ENCODE results near the gene GNRH2.
A peak's percentile ranks its signal among the peaks of the same experiment; 100 is the strongest.
"Not testable (repeated sequence)": the region's sequence is repeated elsewhere in the genome, so short reads cannot be mapped to it uniquely, and the experiment has no call there.

Gene GNRH2

GRCh38 chr20:3051385-3052019 is 8.1 kb downstream of the GNRH2 start:
- H3K36me3 ChIP-seq (ENCODE audit: control insufficient read depth in 2 of 2, insufficient read depth in 2 of 2, low read length in 2 of 2), result peaks cover 13 to 23% of the 10 kb centered on the region in 2 donors
- no peaks in the 10 kb centered on the region for H3K27me3 ChIP-seq (ENCODE audit: control insufficient read depth in 2 of 2, insufficient read depth in 2 of 2, low read length in 2 of 2)
- H3K4me3 ChIP-seq (ENCODE audit: low read length in 2 of 2), result no peak overlapping the region
- no peak overlapping the region for H3K27ac ChIP-seq (ENCODE audit: low read depth in 2 of 2, low read length in 2 of 2)
- H3K4me1 ChIP-seq (ENCODE audit: control insufficient read depth in 2 of 2, insufficient read depth in 2 of 2, low read length in 2 of 2), result peaks cover 6% of the 10 kb centered on the region in 2 donors
- H3K9me3 ChIP-seq (ENCODE audit: control insufficient read depth in 2 of 2, low read length in 2 of 2), result no peaks in the 10 kb centered on the region
- H3K9ac ChIP-seq (ENCODE audit: low read depth in 1 of 2, low read length in 2 of 2), result no peak overlapping the region

GRCh38 chr20:3059489-3059888 is 16.1 kb downstream of the GNRH2 start:
- H3K9me3 ChIP-seq (ENCODE audit: control insufficient read depth in 2 of 2, low read length in 2 of 2), result no peaks in the 10 kb centered on the region
- no peak overlapping the region for H3K4me3 ChIP-seq (ENCODE audit: low read length in 2 of 2)
- H3K4me1 ChIP-seq (ENCODE audit: control insufficient read depth in 2 of 2, insufficient read depth in 2 of 2, low read length in 2 of 2), result no peaks in the 10 kb centered on the region
- no peaks in the 10 kb centered on the region for H3K36me3 ChIP-seq (ENCODE audit: control insufficient read depth in 2 of 2, insufficient read depth in 2 of 2, low read length in 2 of 2)
- no peaks in the 10 kb centered on the region for H3K27me3 ChIP-seq (ENCODE audit: control insufficient read depth in 2 of 2, insufficient read depth in 2 of 2, low read length in 2 of 2)
- no peak overlapping the region for H3K27ac ChIP-seq (ENCODE audit: low read depth in 2 of 2, low read length in 2 of 2)
- H3K9ac ChIP-seq (ENCODE audit: low read depth in 1 of 2, low read length in 2 of 2), result no peak overlapping the region

DNA sequence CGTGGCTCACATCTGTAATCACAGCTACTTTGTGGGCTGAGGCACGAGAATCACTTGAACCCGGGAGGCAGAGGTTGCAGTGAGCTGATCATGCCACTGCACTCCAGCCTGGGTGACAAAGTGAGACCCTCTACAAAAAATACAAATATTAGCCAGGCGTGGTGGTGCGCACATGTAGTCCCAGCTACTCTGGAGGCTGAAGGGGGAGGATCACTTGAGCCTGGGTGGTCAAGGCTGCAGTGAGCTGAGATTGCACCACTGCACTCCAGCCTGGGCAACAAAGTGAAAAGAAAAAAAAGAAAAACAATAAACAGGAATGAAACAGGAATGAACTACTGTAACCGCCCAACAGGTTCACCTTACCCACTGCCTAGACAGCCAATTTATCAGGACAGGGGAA is 20.7 kb downstream of the GNRH2 start:
- not testable (repeated sequence) for H3K27ac ChIP-seq (ENCODE audit: low read depth in 2 of 2, low read length in 2 of 2); H3K4me1 ChIP-seq (ENCODE audit: control insufficient read depth in 2 of 2, insufficient read depth in 2 of 2, low read length in 2 of 2); H3K4me3 ChIP-seq (ENCODE audit: low read length in 2 of 2); H3K9ac ChIP-seq (ENCODE audit: low read depth in 1 of 2, low read length in 2 of 2); H3K27me3 ChIP-seq (ENCODE audit: control insufficient read depth in 2 of 2, insufficient read depth in 2 of 2, low read length in 2 of 2); H3K9me3 ChIP-seq (ENCODE audit: control insufficient read depth in 2 of 2, low read length in 2 of 2); H3K36me3 ChIP-seq (ENCODE audit: control insufficient read depth in 2 of 2, insufficient read depth in 2 of 2, low read length in 2 of 2)

GRCh38 chr20:3067139-3068014 is 24.0 kb downstream of the GNRH2 start:
- H3K9ac ChIP-seq (ENCODE audit: low read depth in 1 of 2, low read length in 2 of 2), result no peak overlapping the region
- H3K27ac ChIP-seq (ENCODE audit: low read depth in 2 of 2, low read length in 2 of 2), result no peak overlapping the region

DNA sequence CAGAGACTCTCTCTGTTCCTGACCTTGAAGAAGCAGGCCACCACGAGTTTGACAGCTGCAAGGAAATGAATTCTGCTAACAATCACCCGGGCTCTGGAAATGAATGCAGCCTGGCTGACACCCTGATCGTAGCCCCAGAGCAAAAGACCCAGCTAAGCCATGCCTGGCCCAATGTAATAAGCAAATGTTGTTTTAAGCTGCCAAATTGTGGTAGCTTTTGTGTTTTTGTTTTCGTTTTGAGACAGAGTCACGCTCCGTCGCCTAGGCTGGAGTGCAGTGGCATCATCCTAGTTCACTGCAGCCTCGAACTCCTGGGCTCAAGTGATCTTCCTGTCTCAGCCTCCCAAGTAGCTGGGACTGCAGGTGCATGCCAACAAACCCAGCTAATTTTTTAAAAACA is 24.7 kb downstream of the GNRH2 start:
- Histone ChIP-seq H3K4me1 (ENCODE audit: control insufficient read depth in 2 of 2, insufficient read depth in 2 of 2, low read length in 2 of 2) (peaks cover 0 to 6% of the 10 kb centered on the region in 2 donors), H3K36me3 (ENCODE audit: control insufficient read depth in 2 of 2, insufficient read depth in 2 of 2, low read length in 2 of 2) (no peaks in the 10 kb centered on the region), H3K9me3 (ENCODE audit: control insufficient read depth in 2 of 2, low read length in 2 of 2) (no peaks in the 10 kb centered on the region), H3K4me3 (ENCODE audit: low read length in 2 of 2) (no peak overlapping the region), H3K9ac (ENCODE audit: low read depth in 1 of 2, low read length in 2 of 2) (no peak overlapping the region), H3K27ac (ENCODE audit: low read depth in 2 of 2, low read length in 2 of 2) (no peak overlapping the region), H3K27me3 (ENCODE audit: control insufficient read depth in 2 of 2, insufficient read depth in 2 of 2, low read length in 2 of 2) (peaks cover 0 to 18% of the 10 kb centered on the region in 2 donors)

More at GRCh38 chr20:3067139-3068014, 24.0 kb downstream of the GNRH2 start:
- no peak overlapping the region for H3K4me3 ChIP-seq (ENCODE audit: low read length in 2 of 2)
- H3K4me1 ChIP-seq (ENCODE audit: control insufficient read depth in 2 of 2, insufficient read depth in 2 of 2, low read length in 2 of 2), result peaks cover 0 to 5% of the 10 kb centered on the region in 2 donors
- H3K27me3 ChIP-seq (ENCODE audit: control insufficient read depth in 2 of 2, insufficient read depth in 2 of 2, low read length in 2 of 2), result peaks cover 0 to 11% of the 10 kb centered on the region in 2 donors
- H3K36me3 ChIP-seq (ENCODE audit: control insufficient read depth in 2 of 2, insufficient read depth in 2 of 2, low read length in 2 of 2), result no peaks in the 10 kb centered on the region
- H3K9me3 ChIP-seq (ENCODE audit: control insufficient read depth in 2 of 2, low read length in 2 of 2), result no peaks in the 10 kb centered on the region

DNA sequence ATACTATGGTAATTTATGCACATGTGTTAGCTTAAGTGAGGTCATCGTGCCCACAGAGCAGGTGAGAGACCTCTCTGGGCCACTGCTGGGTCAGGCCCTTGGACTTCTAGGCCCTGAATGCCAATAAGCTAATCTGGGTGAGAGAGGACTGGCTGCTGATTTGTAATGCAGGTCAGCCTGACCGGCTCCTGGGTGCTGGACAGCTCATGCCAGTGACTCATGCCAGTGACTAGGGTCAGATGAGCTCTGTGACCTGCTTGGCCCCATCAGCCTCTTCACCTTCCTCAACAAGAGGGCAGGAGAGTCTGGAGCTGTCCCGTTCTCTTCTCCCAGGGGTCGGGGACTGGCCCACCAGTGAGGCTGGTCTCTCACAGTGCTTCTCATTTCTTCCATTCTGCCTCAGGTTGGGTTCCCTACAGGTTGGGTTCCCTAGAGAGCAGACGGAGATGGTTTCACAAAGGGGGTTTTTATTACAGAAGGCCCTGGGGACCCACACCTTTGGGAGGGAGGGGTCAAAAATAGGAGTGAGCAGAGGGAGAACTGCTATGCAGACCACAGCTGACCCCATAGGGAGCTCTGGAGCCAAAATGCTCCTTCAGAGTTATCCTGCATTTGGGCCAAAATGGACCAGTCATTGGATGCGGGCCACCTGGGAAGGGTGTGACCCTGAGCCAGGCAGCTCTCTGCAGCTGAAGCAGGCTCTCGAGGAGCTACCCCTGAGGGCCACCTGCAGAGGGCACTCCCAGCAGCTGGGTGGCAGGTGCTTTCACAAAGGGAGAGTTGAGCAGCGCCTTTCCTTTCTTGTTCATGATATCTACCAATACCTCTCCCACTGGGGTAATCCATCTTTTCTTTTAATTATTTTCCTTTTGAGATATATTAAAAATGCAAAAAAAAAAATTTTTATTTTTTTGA is 25.8 kb downstream of the GNRH2 start:
- Histone ChIP-seq H3K9me3 (ENCODE audit: control insufficient read depth in 2 of 2, low read length in 2 of 2) (no peaks in the 10 kb centered on the region), H3K36me3 (ENCODE audit: control insufficient read depth in 2 of 2, insufficient read depth in 2 of 2, low read length in 2 of 2) (no peaks in the 10 kb centered on the region), H3K27ac (ENCODE audit: low read depth in 2 of 2, low read length in 2 of 2) (no peak overlapping the region), H3K27me3 (ENCODE audit: control insufficient read depth in 2 of 2, insufficient read depth in 2 of 2, low read length in 2 of 2) (peaks cover 0 to 18% of the 10 kb centered on the region in 2 donors), H3K4me1 (ENCODE audit: control insufficient read depth in 2 of 2, insufficient read depth in 2 of 2, low read length in 2 of 2) (peaks cover 0 to 6% of the 10 kb centered on the region in 2 donors), H3K4me3 (ENCODE audit: low read length in 2 of 2) (no peak overlapping the region), H3K9ac (ENCODE audit: low read depth in 1 of 2, low read length in 2 of 2) (no peak overlapping the region)

- H3K4me1 ChIP-seq (ENCODE audit: control insufficient read depth in 2 of 2, insufficient read depth in 2 of 2, low read length in 2 of 2), result peaks cover 0 to 6% of the 10 kb centered on the region in 2 donors
- no peaks in the 10 kb centered on the region for H3K9me3 ChIP-seq (ENCODE audit: control insufficient read depth in 2 of 2, low read length in 2 of 2)
- no peak overlapping the region for H3K9ac ChIP-seq (ENCODE audit: low read depth in 1 of 2, low read length in 2 of 2)
- H3K4me3 ChIP-seq (ENCODE audit: low read length in 2 of 2), result no peak overlapping the region
- H3K36me3 ChIP-seq (ENCODE audit: control insufficient read depth in 2 of 2, insufficient read depth in 2 of 2, low read length in 2 of 2), result no peaks in the 10 kb centered on the region
- no peak overlapping the region for H3K27ac ChIP-seq (ENCODE audit: low read depth in 2 of 2, low read length in 2 of 2)
- H3K27me3 ChIP-seq (ENCODE audit: control insufficient read depth in 2 of 2, insufficient read depth in 2 of 2, low read length in 2 of 2), result peaks cover 0 to 18% of the 10 kb centered on the region in 2 donors
Measured at GRCh38 chr20:3070725-3071124, 27.3 kb downstream of the GNRH2 start.

GRCh38 chr20:3071266-3071609 is 27.8 kb downstream of the GNRH2 start:
- Histone ChIP-seq H3K36me3 (ENCODE audit: control insufficient read depth in 2 of 2, insufficient read depth in 2 of 2, low read length in 2 of 2) (no peaks in the 10 kb centered on the region), H3K27me3 (ENCODE audit: control insufficient read depth in 2 of 2, insufficient read depth in 2 of 2, low read length in 2 of 2) (peaks cover 0 to 18% of the 10 kb centered on the region in 2 donors), H3K9ac (ENCODE audit: low read depth in 1 of 2, low read length in 2 of 2) (no peak overlapping the region), H3K4me1 (ENCODE audit: control insufficient read depth in 2 of 2, insufficient read depth in 2 of 2, low read length in 2 of 2) (peaks cover 0 to 6% of the 10 kb centered on the region in 2 donors), H3K27ac (ENCODE audit: low read depth in 2 of 2, low read length in 2 of 2) (no peak overlapping the region), H3K4me3 (ENCODE audit: low read length in 2 of 2) (peak overlapping the region; percentile 41 to 46), H3K9me3 (ENCODE audit: control insufficient read depth in 2 of 2, low read length in 2 of 2) (no peaks in the 10 kb centered on the region)

DNA sequence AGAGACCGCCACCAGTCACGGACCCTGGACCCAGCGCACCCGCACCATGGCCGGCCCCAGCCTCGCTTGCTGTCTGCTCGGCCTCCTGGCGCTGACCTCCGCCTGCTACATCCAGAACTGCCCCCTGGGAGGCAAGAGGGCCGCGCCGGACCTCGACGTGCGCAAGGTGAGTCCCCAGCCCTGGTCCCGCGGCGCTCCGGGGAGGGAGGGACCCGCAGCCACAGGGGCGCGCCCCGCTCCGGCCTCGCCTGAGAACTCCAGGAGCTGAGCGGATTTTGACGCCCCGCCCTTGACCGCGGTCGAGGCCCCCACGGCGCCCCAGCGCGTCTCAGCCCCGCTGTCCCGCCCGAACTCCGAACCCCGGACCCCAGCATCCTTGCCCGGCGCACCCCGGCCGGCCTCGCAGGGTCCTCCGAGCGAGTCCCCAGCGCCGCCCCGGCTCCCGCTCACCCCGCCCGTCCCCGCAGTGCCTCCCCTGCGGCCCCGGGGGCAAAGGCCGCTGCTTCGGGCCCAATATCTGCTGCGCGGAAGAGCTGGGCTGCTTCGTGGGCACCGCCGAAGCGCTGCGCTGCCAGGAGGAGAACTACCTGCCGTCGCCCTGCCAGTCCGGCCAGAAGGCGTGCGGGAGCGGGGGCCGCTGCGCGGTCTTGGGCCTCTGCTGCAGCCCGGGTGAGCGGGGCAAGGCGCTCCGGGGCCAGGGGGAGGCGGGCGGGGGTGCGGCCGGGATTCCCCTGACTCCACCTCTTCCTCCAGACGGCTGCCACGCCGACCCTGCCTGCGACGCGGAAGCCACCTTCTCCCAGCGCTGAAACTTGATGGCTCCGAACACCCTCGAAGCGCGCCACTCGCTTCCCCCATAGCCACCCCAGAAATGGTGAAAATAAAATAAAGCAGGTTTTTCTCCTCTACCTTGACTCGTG is 28.4 kb downstream of the GNRH2 start, which contains the start of gene OXT:
TSS of gene OXT (plus strand) at position 11 of the 920 bp plus-strand sequence. CDS start at position 47, 36 bp downstream.
- Histone ChIP-seq H3K9ac (ENCODE audit: low read depth in 1 of 2, low read length in 2 of 2) (peak within 1 kb of the TSS in 1 of 2 donors; percentile 24), H3K27ac (ENCODE audit: low read depth in 2 of 2, low read length in 2 of 2) (no peak within 1 kb of the TSS)

More for the DNA sequence above, 28.4 kb downstream of the GNRH2 start, which contains the start of gene OXT:
- Histone ChIP-seq H3K4me1 (ENCODE audit: control insufficient read depth in 2 of 2, insufficient read depth in 2 of 2, low read length in 2 of 2) (peaks cover 0 to 6% of the 10 kb centered on the region in 2 donors), H3K36me3 (ENCODE audit: control insufficient read depth in 2 of 2, insufficient read depth in 2 of 2, low read length in 2 of 2) (no peaks in the 10 kb centered on the region), H3K4me3 (ENCODE audit: low read length in 2 of 2) (peak within 1 kb of the TSS; percentile 41 to 46), H3K27me3 (ENCODE audit: control insufficient read depth in 2 of 2, insufficient read depth in 2 of 2, low read length in 2 of 2) (peaks cover 0 to 20% of the 10 kb centered on the region in 2 donors), H3K9me3 (ENCODE audit: control insufficient read depth in 2 of 2, low read length in 2 of 2) (no peaks in the 10 kb centered on the region)
